CD14-positive monocyte (primary cell): ENCODE data around the gene ARL15. TPM values are rescaled to one million over a fixed set of nuclear protein-coding genes. Genes with fewer than 3 reads are reported as not detected.

ENCODE experiments used
- DNase-seq, 3 donors: peaks; one replicate each; pipeline ENCODE4 v3.0.0-alpha.2; 2011 to 2022
- H2AFZ ChIP-seq: 2 replicates; pipeline ENCODE4 v1.6.0; 2012; ENCODE audit warnings: mild to moderate bottlenecking, low read depth, low read length, inconsistent platforms; ENCODE audit not compliant: insufficient read depth, poor library complexity, severe bottlenecking
- H3K27ac ChIP-seq, 2 donors: 1 replicate in 1 of 2; 2 replicates in 1 of 2; pipeline ENCODE4 v1.5.1; 2012 to 2013; ENCODE audit warnings: low read length in 2 of 2, control low read depth in 1 of 2, inconsistent platforms in 1 of 2, low read depth in 1 of 2, mild to moderate bottlenecking in 1 of 2
- H3K27me3 ChIP-seq, 2 donors: one replicate each; pipeline versions ENCODE4 v1.6.0 to v1.6.1; 2011 to 2013; ENCODE audit warnings: low read length in 2 of 2; ENCODE audit not compliant: control insufficient read depth in 2 of 2, insufficient read depth in 2 of 2
- H3K36me3 ChIP-seq, 2 donors: replicated peaks in 1 of 2; 1 replicate in 1 of 2; 2 replicates in 1 of 2; pipeline versions ENCODE4 v1.5.1 to v1.6.1; 2012 to 2013; ENCODE audit warnings: low read length in 2 of 2, control low read depth in 1 of 2, inconsistent platforms in 1 of 2, mild to moderate bottlenecking in 1 of 2; ENCODE audit not compliant: insufficient read depth in 2 of 2, control insufficient read depth in 1 of 2
- H3K4me1 ChIP-seq, 2 donors: 1 replicate in 1 of 2; 2 replicates in 1 of 2; pipeline versions ENCODE4 v1.5.1 to v1.6.1; 2012 to 2013; ENCODE audit warnings: low read length in 2 of 2, control low read depth in 1 of 2, inconsistent platforms in 1 of 2, mild to moderate bottlenecking in 1 of 2, moderate library complexity in 1 of 2; ENCODE audit not compliant: insufficient read depth in 2 of 2, control insufficient read depth in 1 of 2
- H3K4me2 ChIP-seq: replicated peaks from 2 replicates; pipeline ENCODE3; 2012; ENCODE audit warnings: low read length, moderate library complexity, mild to moderate bottlenecking; ENCODE audit not compliant: poor library complexity, severe bottlenecking; ENCODE audit errors: extremely low read depth
- H3K4me3 ChIP-seq, 3 experiments: fragments of 200-600 bp in 1 of 3; sonication (generic) in 1 of 3; replicated peaks in 1 of 3; 1 replicate in 2 of 3; 2 replicates in 1 of 3; pipeline ENCODE4 v1.5.1; 2011 to 2013; ENCODE audit warnings: low read length in 3 of 3, mild to moderate bottlenecking in 3 of 3, control low read depth in 2 of 3, low read depth in 2 of 3, inconsistent platforms in 1 of 3, moderate library complexity in 1 of 3
- H3K79me2 ChIP-seq: 2 replicates; pipeline ENCODE4 v1.6.0; 2012; ENCODE audit warnings: mild to moderate bottlenecking, control low read depth, inconsistent platforms, low read length, moderate library complexity; ENCODE audit not compliant: insufficient read depth
- H3K9ac ChIP-seq: 2 replicates; pipeline ENCODE4 v1.6.0; 2017; ENCODE audit warnings: low read length, mild to moderate bottlenecking; ENCODE audit not compliant: insufficient read depth, poor library complexity, severe bottlenecking
- H3K9me3 ChIP-seq, 2 donors: replicated peaks in 1 of 2; 1 replicate in 1 of 2; 2 replicates in 1 of 2; pipeline versions ENCODE4 v1.5.1 to v1.6.1; 2012 to 2013; ENCODE audit warnings: low read length in 2 of 2, control low read depth in 1 of 2; ENCODE audit not compliant: control insufficient read depth in 1 of 2, insufficient read depth in 1 of 2
- H4K20me1 ChIP-seq: 2 replicates; pipeline ENCODE4 v1.6.0; 2012; ENCODE audit warnings: mild to moderate bottlenecking, low read length, control low read depth, moderate library complexity; ENCODE audit not compliant: insufficient read depth
- H3K27ac Mint-ChIP-seq, 7 donors: one replicate each; pipeline ENCODE4 v1.8.0; 2020; ENCODE audit warnings: mild to moderate bottlenecking in 7 of 7, mixed read lengths in 7 of 7, moderate library complexity in 6 of 7, inconsistent platforms in 2 of 7
- H3K27me3 Mint-ChIP-seq, 3 donors: one replicate each; pipeline ENCODE4 v1.8.0; 2021 to 2022; ENCODE audit warnings: low read depth in 3 of 3, mild to moderate bottlenecking in 3 of 3, mixed read lengths in 3 of 3, moderate library complexity in 3 of 3, inconsistent platforms in 1 of 3
- H3K36me3 Mint-ChIP-seq, 2 donors: one replicate each; pipeline ENCODE4 v1.8.0; 2020; ENCODE audit warnings: mixed read lengths in 2 of 2, inconsistent platforms in 1 of 2, mild to moderate bottlenecking in 1 of 2
- H3K4me1 Mint-ChIP-seq: one replicate; pipeline ENCODE4 v1.8.0; 2020; ENCODE audit warnings: mild to moderate bottlenecking, mixed read lengths
- H3K4me3 Mint-ChIP-seq, 2 donors: one replicate each; pipeline ENCODE4 v1.8.0; 2020; ENCODE audit warnings: mild to moderate bottlenecking in 2 of 2, mixed read lengths in 2 of 2, moderate library complexity in 1 of 2
- H3K9me3 Mint-ChIP-seq, 7 donors: one replicate each; pipeline ENCODE4 v1.8.0; 2020 to 2022; ENCODE audit warnings: mixed read lengths in 7 of 7, mild to moderate bottlenecking in 6 of 7, moderate library complexity in 6 of 7, inconsistent platforms in 2 of 7
- WGBS: methylation state at CpG from one replicate; pipeline ENCODE4 v1.1.5; 2013; ENCODE audit warnings: missing lambda C conversion rate; ENCODE audit not compliant: insufficient coverage; 5-methylcytosine and 5-hydroxymethylcytosine counted together
- intact Hi-C, 2 donors: fragments of 100-400 bp; cut with micrococcal nuclease; formaldehyde crosslinking; loops; one replicate each; pipeline versions ENCODE4 v1.15.0 to v1.15.1; 2023
- polyA plus RNA-seq, 3 donors: library from polyadenylated mRNA; depleted of rRNA in 1 of 3; unstranded in 2 of 3; stranded (reverse) in 1 of 3; fragments of 300-500 nt in 2 of 3; fragments of >200 nt in 1 of 3; fragmentation: Illumina TruSeq in 2 of 3; gene quantifications; 1 replicate in 2 of 3; 2 replicates in 1 of 3; pipeline ENCODE4 v1.2.3, GENCODE V29; 2012 to 2021
- TF ChIP-seq, protein P1 (sequence below): fragments of 200-600 bp; IDR thresholded peaks from one replicate; pipeline ENCODE4 v1.8.0; 2022; ENCODE audit warnings: antibody characterized with exemption, mild to moderate bottlenecking

The ARL15 gene
- polyA plus RNA-seq, 3 donors: 10.5 to 27.6 (median 18.0) TPM

DNA sequence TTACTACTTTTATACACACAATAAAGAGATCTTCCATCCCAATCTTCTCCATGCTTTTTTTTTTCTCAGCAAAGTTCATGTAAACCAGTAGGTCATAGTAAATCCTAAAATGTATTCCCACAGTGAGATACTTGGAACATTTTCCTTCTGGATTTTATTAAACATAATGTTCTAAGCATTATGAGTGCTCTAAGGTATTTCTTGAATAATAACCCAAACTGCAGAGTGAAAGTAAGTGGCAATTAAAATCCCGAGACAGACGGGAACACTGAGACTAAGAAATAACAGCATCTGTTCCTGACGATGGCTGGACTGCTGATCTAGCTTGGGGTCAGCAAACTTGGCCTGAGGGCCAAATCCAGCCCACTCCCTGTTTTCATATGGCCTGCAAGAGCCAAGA lies 359.8 kb downstream of the ARL15 start:
- no peaks in the 10 kb centered on the region for H4K20me1 ChIP-seq
- WGBS: 93% methylated on average over 3 of the region's 3 CpGs
- H3K9me3 ChIP-seq: no peaks in the 10 kb centered on the region
- Mint-ChIP-seq H3K27ac (no peak overlapping the region), H3K36me3 (peaks cover 4 to 8% of the 10 kb centered on the region in 2 donors), H3K4me1 (peaks cover 7% of the 10 kb centered on the region), H3K4me3 (no peak overlapping the region), H3K27me3 (peaks cover 0 to 2% (median 0%) of the 10 kb centered on the region in 3 donors), H3K9me3 (peaks cover 0 to 2% (median 0%) of the 10 kb centered on the region in 7 donors)
- no peak for DNase-seq
- H3K4me1 ChIP-seq: peaks cover 2 to 6% of the 10 kb centered on the region in 2 donors
- H3K79me2 ChIP-seq: no peaks in the 10 kb centered on the region
- H3K9ac ChIP-seq: no peak overlapping the region
- H3K4me2 ChIP-seq: no peak overlapping the region
- TF ChIP-seq, protein P1, sequence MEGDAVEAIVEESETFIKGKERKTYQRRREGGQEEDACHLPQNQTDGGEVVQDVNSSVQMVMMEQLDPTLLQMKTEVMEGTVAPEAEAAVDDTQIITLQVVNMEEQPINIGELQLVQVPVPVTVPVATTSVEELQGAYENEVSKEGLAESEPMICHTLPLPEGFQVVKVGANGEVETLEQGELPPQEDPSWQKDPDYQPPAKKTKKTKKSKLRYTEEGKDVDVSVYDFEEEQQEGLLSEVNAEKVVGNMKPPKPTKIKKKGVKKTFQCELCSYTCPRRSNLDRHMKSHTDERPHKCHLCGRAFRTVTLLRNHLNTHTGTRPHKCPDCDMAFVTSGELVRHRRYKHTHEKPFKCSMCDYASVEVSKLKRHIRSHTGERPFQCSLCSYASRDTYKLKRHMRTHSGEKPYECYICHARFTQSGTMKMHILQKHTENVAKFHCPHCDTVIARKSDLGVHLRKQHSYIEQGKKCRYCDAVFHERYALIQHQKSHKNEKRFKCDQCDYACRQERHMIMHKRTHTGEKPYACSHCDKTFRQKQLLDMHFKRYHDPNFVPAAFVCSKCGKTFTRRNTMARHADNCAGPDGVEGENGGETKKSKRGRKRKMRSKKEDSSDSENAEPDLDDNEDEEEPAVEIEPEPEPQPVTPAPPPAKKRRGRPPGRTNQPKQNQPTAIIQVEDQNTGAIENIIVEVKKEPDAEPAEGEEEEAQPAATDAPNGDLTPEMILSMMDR: no peak
- no peaks in the 10 kb centered on the region for H3K36me3 ChIP-seq
- intact Hi-C loops: no loop called here
- H2AFZ ChIP-seq: no peak overlapping the region
- H3K4me3 ChIP-seq: no peak overlapping the region
- no peak overlapping the region for H3K27ac ChIP-seq
- no peaks in the 10 kb centered on the region for H3K27me3 ChIP-seq

DNA sequence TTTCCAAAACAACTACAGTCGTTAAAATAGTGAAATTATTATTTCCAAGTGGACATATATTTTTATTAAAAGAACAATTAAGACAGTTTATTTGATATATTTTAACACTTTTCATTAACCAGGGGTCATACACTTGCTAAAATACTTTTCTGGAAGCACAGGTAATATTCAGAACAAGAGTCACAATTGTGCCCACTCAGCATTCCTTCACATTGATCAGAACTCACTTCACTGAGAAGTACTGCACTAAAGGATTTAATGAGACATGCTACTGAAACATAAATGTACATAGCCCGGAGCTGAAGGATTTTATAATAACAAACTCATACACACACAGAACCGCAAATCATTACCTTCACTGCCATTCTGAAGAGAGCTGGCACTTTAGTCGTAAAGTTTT lies 361.8 kb downstream of the ARL15 start:
- Histone ChIP-seq H3K4me3 (no peak overlapping the region), H3K79me2 (no peaks in the 10 kb centered on the region), H3K36me3 (no peaks in the 10 kb centered on the region), H3K9ac (no peak overlapping the region), H3K4me2 (no peak overlapping the region), H3K27me3 (no peaks in the 10 kb centered on the region), H3K27ac (no peak overlapping the region), H2AFZ (no peak overlapping the region), H3K9me3 (no peaks in the 10 kb centered on the region), H3K4me1 (peaks cover 0 to 4% of the 10 kb centered on the region in 2 donors), H4K20me1 (no peaks in the 10 kb centered on the region)
- no CpG with 5 or more reads among the region's 4 CpGs for WGBS
- TF ChIP-seq, protein P1: no peak
- Mint-ChIP-seq H3K9me3 (peaks cover 0 to 2% (median 0%) of the 10 kb centered on the region in 7 donors), H3K4me1 (peaks cover 15% of the 10 kb centered on the region), H3K27ac (no peak overlapping the region), H3K36me3 (peaks cover 8 to 11% of the 10 kb centered on the region in 2 donors), H3K4me3 (no peak overlapping the region), H3K27me3 (peaks cover 0 to 2% (median 0%) of the 10 kb centered on the region in 3 donors)
- intact Hi-C loops: no loop called here
- no peak for DNase-seq
